Keratinocyte (primary cell): ENCODE data around the gene MYOCOS. TPM values are rescaled to one million over a fixed set of nuclear protein-coding genes. Genes with fewer than 3 reads are reported as not detected.
"Not testable (repeated sequence)": the region's sequence is repeated elsewhere in the genome, so short reads cannot be mapped to it uniquely, and the experiment has no call there.

ENCODE experiments used
- DNase-seq: peaks from one replicate; pipeline ENCODE4 v3.0.0-alpha.2; 2011; ENCODE audit warnings: low read depth, missing footprints, low spot score
- FAIRE-seq: peaks from 2 replicates; lab custom pipeline; 2011; peaks lifted over from hg19 to GRCh38; lab: Jason Lieb, UNC
- H2AFZ ChIP-seq: 2 replicates; pipeline ENCODE4 v1.6.0; 2012; ENCODE audit warnings: low read length, control low read depth, inconsistent platforms; ENCODE audit not compliant: control insufficient read depth
- H3K27ac ChIP-seq: 2 replicates; pipeline ENCODE4 v1.5.1; 2011; ENCODE audit warnings: low read length; ENCODE audit not compliant: control insufficient read depth, insufficient read depth
- H3K27me3 ChIP-seq: 3 replicates; pipeline ENCODE4 v1.6.0; 2011; ENCODE audit warnings: low read length; ENCODE audit not compliant: control insufficient read depth, insufficient read depth; ENCODE audit errors: extremely low read depth
- H3K36me3 ChIP-seq, 2 experiments: 2 replicates in 1 of 2; 3 replicates in 1 of 2; pipeline ENCODE4 v1.5.1; 2011; ENCODE audit warnings: low read length in 2 of 2, mild to moderate bottlenecking in 1 of 2; ENCODE audit not compliant: control insufficient read depth in 2 of 2, insufficient read depth in 2 of 2; ENCODE audit errors: extremely low read depth in 1 of 2
- H3K4me1 ChIP-seq: 3 replicates; pipeline ENCODE4 v1.5.1; 2011; ENCODE audit warnings: low read length; ENCODE audit not compliant: control insufficient read depth, insufficient read depth; ENCODE audit errors: extremely low read depth
- H3K4me2 ChIP-seq: 3 replicates; pipeline ENCODE4 v1.6.0; 2011; ENCODE audit warnings: low read depth, low read length; ENCODE audit not compliant: control insufficient read depth, insufficient read depth; ENCODE audit errors: extremely low read depth
- H3K4me3 ChIP-seq, 3 experiments: fragments of 200-600 bp in 1 of 3; sonication (generic) in 1 of 3; 2 replicates in 2 of 3; 3 replicates in 1 of 3; pipeline ENCODE4 v1.5.1; 2011 to 2016; ENCODE audit warnings: low read length in 3 of 3, mild to moderate bottlenecking in 3 of 3, control low read depth in 2 of 3, inconsistent platforms in 1 of 3, low read depth in 1 of 3, mixed read lengths in 1 of 3, mixed run types in 1 of 3, moderate library complexity in 1 of 3; ENCODE audit not compliant: control insufficient read depth in 2 of 3, insufficient read depth in 2 of 3; ENCODE audit errors: extremely low read depth in 1 of 3
- H3K79me2 ChIP-seq: 2 replicates; pipeline ENCODE4 v1.6.0; 2012; ENCODE audit warnings: low read length; ENCODE audit not compliant: control insufficient read depth, insufficient read depth
- H3K9ac ChIP-seq: 3 replicates; pipeline ENCODE4 v1.6.0; 2011; ENCODE audit warnings: low read length; ENCODE audit not compliant: control insufficient read depth, insufficient read depth; ENCODE audit errors: extremely low read depth
- H3K9me1 ChIP-seq: 3 replicates; pipeline ENCODE4 v1.6.0; 2011; ENCODE audit warnings: low read length; ENCODE audit not compliant: control insufficient read depth, insufficient read depth; ENCODE audit errors: extremely low read depth
- H3K9me3 ChIP-seq: 2 replicates; pipeline ENCODE4 v1.5.1; 2012; ENCODE audit warnings: low read depth, low read length; ENCODE audit not compliant: control insufficient read depth
- H4K20me1 ChIP-seq: 3 replicates; pipeline ENCODE4 v1.6.0; 2011; ENCODE audit warnings: low read length; ENCODE audit not compliant: control insufficient read depth, insufficient read depth; ENCODE audit errors: extremely low read depth
- EZH2 ChIP-seq: IDR thresholded peaks from one replicate; pipeline ENCODE4 v1.6.1; 2012; ENCODE audit warnings: inconsistent platforms, mild to moderate bottlenecking, low read length, moderate library complexity
- dilution Hi-C: fragments of 300-500 bp; cut with MboI; formaldehyde crosslinking; loops from one replicate; pipeline ENCODE4 v1.7.0; 2020; ENCODE audit warnings: low sequenced_read_pairs; ENCODE audit not compliant: extremely low pct_ligation_motif_present
- polyA plus RNA-seq, 5 experiments: library from polyadenylated mRNA; depleted of rRNA in 3 of 5; stranded (reverse) in 3 of 5; stranded (forward) in 1 of 5; unstranded in 1 of 5; fragments of >200 nt; gene quantifications; 1 replicate in 1 of 5; 2 replicates in 3 of 5; 3 replicates in 1 of 5; pipeline versions ENCODE4 v1.2.1 to v1.2.3, GENCODE V29; 2011 to 2012; ENCODE audit warnings: missing spikeins in 2 of 5, low read depth in 1 of 5, low replicate concordance in 1 of 5
- TF ChIP-seq, protein P1 (sequence below), 3 experiments: IDR thresholded peaks in 1 of 3; conservative IDR thresholded peaks in 1 of 3; optimal IDR thresholded peaks in 1 of 3; 2 replicates in 2 of 3; 3 replicates in 1 of 3; pipeline versions ENCODE3 to v1.5.1; 2011; ENCODE audit warnings: low read length in 3 of 3, mild to moderate bottlenecking in 3 of 3, moderate library complexity in 2 of 3, control low read depth in 1 of 3, inconsistent platforms in 1 of 3; ENCODE audit not compliant: insufficient read depth in 2 of 3; ENCODE audit errors: extremely low read depth in 1 of 3

Gene MYOCOS
- polyA plus RNA-seq, 1 donor (not counting 4 experiments of a cell fraction or from before 2014, with no cell fraction given): 0.05 TPM

DNA sequence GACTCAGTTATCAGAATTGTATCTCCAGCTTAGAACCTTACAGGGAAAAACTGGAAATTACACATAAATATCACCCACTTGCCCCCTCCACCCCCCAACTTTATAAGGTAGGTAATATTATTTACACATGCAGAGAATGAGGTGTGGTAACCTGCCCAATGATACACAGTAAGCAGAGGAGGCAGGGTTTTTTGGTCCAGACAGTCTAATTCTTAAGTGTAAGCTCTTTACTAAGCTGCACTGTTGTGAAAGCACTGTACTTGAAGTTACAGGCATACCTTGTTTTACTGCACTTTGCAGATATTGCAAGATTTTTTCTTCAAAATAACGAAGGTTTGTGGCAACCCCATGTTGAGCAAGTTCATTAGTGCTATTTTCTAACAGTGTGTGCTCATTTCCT lies 24.8 kb upstream of the MYOCOS start:
- Histone ChIP-seq H3K27ac (no peak overlapping the region), H3K4me3 (no peak overlapping the region), H3K9me1 (no peaks in the 10 kb centered on the region), H4K20me1 (no peaks in the 10 kb centered on the region), H3K4me2 (no peak overlapping the region), H3K36me3 (peaks cover 0 to 3% of the 10 kb centered on the region in 2 experiments), H3K79me2 (no peaks in the 10 kb centered on the region), H2AFZ (no peak overlapping the region), H3K9ac (no peak overlapping the region), H3K27me3 (no peaks in the 10 kb centered on the region), H3K4me1 (peaks cover 2% of the 10 kb centered on the region), H3K9me3 (no peaks in the 10 kb centered on the region)
- dilution Hi-C loops: no loop called here
- no peak for DNase-seq
- FAIRE-seq: no peak
- no peak for TF ChIP-seq EZH2
- TF ChIP-seq, protein P1, sequence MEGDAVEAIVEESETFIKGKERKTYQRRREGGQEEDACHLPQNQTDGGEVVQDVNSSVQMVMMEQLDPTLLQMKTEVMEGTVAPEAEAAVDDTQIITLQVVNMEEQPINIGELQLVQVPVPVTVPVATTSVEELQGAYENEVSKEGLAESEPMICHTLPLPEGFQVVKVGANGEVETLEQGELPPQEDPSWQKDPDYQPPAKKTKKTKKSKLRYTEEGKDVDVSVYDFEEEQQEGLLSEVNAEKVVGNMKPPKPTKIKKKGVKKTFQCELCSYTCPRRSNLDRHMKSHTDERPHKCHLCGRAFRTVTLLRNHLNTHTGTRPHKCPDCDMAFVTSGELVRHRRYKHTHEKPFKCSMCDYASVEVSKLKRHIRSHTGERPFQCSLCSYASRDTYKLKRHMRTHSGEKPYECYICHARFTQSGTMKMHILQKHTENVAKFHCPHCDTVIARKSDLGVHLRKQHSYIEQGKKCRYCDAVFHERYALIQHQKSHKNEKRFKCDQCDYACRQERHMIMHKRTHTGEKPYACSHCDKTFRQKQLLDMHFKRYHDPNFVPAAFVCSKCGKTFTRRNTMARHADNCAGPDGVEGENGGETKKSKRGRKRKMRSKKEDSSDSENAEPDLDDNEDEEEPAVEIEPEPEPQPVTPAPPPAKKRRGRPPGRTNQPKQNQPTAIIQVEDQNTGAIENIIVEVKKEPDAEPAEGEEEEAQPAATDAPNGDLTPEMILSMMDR (optimal IDR thresholded peaks at IDR 0.05 in 1 of 3, IDR thresholded peaks at IDR 0.05 in 1 of 3, conservative IDR thresholded peaks at IDR 0.05 in 1 of 3; ENCODE audit: extremely low read depth in 1 of 3, insufficient read depth in 2 of 3, low read length in 3 of 3): no peak

DNA sequence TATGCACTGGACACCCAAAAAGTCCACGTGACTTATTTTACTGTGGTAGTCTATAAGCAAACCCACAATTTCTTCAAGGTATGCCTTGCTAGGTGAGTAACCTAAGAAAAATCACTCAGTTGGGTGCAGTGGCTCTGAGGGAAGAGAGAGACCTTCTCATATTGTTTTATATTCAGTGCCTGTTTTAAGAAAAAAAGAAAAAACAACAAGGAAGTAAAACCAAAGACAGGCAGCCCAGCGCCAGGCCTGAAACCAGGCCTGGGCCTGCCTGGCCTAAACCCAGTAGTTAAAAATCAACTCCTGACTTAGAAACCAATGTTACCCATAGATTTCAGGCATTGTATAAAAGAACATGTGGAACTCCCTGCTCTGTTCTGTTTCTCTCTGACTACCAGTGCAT lies 21.7 kb upstream of the MYOCOS start:
- H3K4me2 ChIP-seq, H3K9ac ChIP-seq, H3K9me3 ChIP-seq, H4K20me1 ChIP-seq, H3K27ac ChIP-seq, H3K27me3 ChIP-seq, H3K9me1 ChIP-seq, DNase-seq, H3K4me1 ChIP-seq, FAIRE-seq, H3K36me3 ChIP-seq, H3K4me3 ChIP-seq, H2AFZ ChIP-seq, H3K79me2 ChIP-seq, dilution Hi-C loops: not testable (repeated sequence)

DNA sequence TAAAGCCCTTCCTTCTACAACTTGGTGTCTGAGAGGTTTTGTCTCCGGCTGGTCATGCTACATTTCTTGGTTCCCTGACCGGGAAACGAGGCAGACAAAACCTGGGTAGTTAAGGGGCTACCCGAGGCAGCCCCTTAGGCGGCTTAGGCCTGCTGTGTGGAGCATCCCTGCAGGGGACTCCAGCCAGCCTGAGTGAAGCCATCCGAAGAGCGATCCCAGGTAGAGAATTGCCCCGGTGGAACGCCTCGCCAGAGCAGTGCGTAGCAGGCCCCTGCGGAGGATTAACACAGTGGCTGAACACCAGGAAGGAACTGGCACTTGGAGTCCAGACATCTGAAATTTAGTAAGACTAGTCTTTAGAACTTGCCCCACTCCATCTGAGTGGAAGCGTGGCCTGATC lies 21.2 kb upstream of the MYOCOS start:
- no peaks in the 10 kb centered on the region for H3K9me3 ChIP-seq
- no peak overlapping the region for H3K27ac ChIP-seq
- H3K27me3 ChIP-seq: no peaks in the 10 kb centered on the region
- H3K79me2 ChIP-seq: no peaks in the 10 kb centered on the region
- H4K20me1 ChIP-seq: no peaks in the 10 kb centered on the region
- no peak for TF ChIP-seq EZH2
- TF ChIP-seq, protein P1 (optimal IDR thresholded peaks at IDR 0.05 in 1 of 3, IDR thresholded peaks at IDR 0.05 in 1 of 3, conservative IDR thresholded peaks at IDR 0.05 in 1 of 3; ENCODE audit: extremely low read depth in 1 of 3, insufficient read depth in 2 of 3, low read length in 3 of 3): no peak
- no peak overlapping the region for H3K4me3 ChIP-seq
- dilution Hi-C loops: no loop called here
- no peaks in the 10 kb centered on the region for H3K9me1 ChIP-seq
- FAIRE-seq (no peak), DNase-seq (no peak)
- no peaks in the 10 kb centered on the region for H3K4me1 ChIP-seq
- no peak overlapping the region for H3K9ac ChIP-seq
- no peak overlapping the region for H3K4me2 ChIP-seq
- H2AFZ ChIP-seq: no peak overlapping the region
- no peaks in the 10 kb centered on the region for H3K36me3 ChIP-seq

DNA sequence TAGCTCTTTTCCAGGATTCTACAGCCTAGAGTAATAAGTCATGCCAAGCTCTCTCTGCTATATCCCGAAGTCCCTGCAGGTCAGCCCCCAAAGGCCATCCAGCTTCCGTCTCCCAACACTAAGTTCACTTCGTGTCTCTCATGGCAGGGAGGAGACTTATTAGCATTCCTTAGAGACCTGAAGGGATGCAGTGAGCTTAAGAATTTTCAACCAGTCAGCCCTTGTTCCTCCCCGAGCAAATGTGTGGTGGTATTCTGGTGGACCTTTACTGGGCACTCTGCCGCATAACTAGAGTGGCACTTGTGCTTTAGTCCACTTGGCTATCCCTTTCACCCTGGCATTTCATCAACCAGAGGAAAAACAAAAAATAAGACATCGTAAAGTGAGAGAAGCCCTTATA lies 19.0 kb upstream of the MYOCOS start:
- H2AFZ ChIP-seq, FAIRE-seq, H3K36me3 ChIP-seq, H3K4me3 ChIP-seq, H4K20me1 ChIP-seq, H3K4me1 ChIP-seq, H3K9me3 ChIP-seq, H3K27ac ChIP-seq, H3K9me1 ChIP-seq, H3K27me3 ChIP-seq, DNase-seq, H3K79me2 ChIP-seq, H3K4me2 ChIP-seq, dilution Hi-C loops, H3K9ac ChIP-seq: not testable (repeated sequence)
